ENCODE data around the gene SNX32.
A peak's percentile ranks its signal among the peaks of the same experiment; 100 is the strongest.
"Not testable (repeated sequence)": the region's sequence is repeated elsewhere in the genome, so short reads cannot be mapped to it uniquely, and the experiment has no call there.

Gene SNX32

GRCh38 chr11:65885231-65885630, 51.5 kb downstream of the SNX32 start:
- no peak for DNase-seq (ENCODE audit: low read depth in 2 of 2)

- DNase-seq (ENCODE audit: low read depth in 2 of 2), result no peak
Measured at GRCh38 chr11:65885808-65886536, 52.2 kb downstream of the SNX32 start.

GRCh38 chr11:65886826-65887722, 53.3 kb downstream of the SNX32 start:
- no peak for DNase-seq (ENCODE audit: low read depth in 2 of 2)

- no peak for DNase-seq (ENCODE audit: low read depth in 2 of 2)
Measured at GRCh38 chr11:65887723-65888162, 54.0 kb downstream of the SNX32 start.

GRCh38 chr11:65888163-65888814, 54.5 kb downstream of the SNX32 start, which contains the start of gene FIBP:
Gene FIBP (minus strand): TSS chr11:65888471. CDS start chr11:65888418, 53 bp downstream.
- peak; percentile 86 to 89 for DNase-seq (ENCODE audit: low read depth in 2 of 2)

- peak; percentile 98 to 99 for DNase-seq (ENCODE audit: low read depth in 2 of 2)
Measured at GRCh38 chr11:65890324-65891218, 56.8 kb downstream of the SNX32 start, which contains the start of gene CCDC85B. Gene CCDC85B (plus strand): TSS chr11:65890673. CDS start chr11:65890784, 111 bp downstream.

- no peak for DNase-seq (ENCODE audit: low read depth in 2 of 2)
Measured at GRCh38 chr11:65891219-65892136, 57.7 kb downstream of the SNX32 start.

GRCh38 chr11:65892137-65892540, 58.4 kb downstream of the SNX32 start:
- DNase-seq (ENCODE audit: low read depth in 2 of 2), result not testable (repeated sequence)

GRCh38 chr11:65892661-65893317, 59.0 kb downstream of the SNX32 start:
- DNase-seq (ENCODE audit: low read depth in 2 of 2), result no peak

- no peak for DNase-seq (ENCODE audit: low read depth in 2 of 2)
Measured at GRCh38 chr11:65894034-65894591, 60.4 kb downstream of the SNX32 start.

GRCh38 chr11:65895482-65895981, 61.8 kb downstream of the SNX32 start:
- no peak for DNase-seq (ENCODE audit: low read depth in 2 of 2)

- no peak for DNase-seq (ENCODE audit: low read depth in 2 of 2)
Measured at GRCh38 chr11:65896034-65896999, 62.6 kb downstream of the SNX32 start.

GRCh38 chr11:65897020-65897471, 63.3 kb downstream of the SNX32 start:
- no peak for DNase-seq (ENCODE audit: low read depth in 2 of 2)

- DNase-seq (ENCODE audit: low read depth in 2 of 2), result no peak
Measured at GRCh38 chr11:65898656-65899355, 65.0 kb downstream of the SNX32 start.

GRCh38 chr11:65899356-65900124, 65.8 kb downstream of the SNX32 start:
- DNase-seq (ENCODE audit: low read depth in 2 of 2), result no peak
